RWPE1 (cell line): ENCODE data around the gene RNF220.

Source experiments
- CTCF ChIA-PET: fragments of 350-600 bp; sonication (Branson Sonifier 250); formaldehyde crosslinking; extraction: SDS; loops from one replicate; lab custom pipeline; 2021; lab: Yijun Ruan, JAX
- POLR2A ChIA-PET: fragments of 400-600 bp; formaldehyde crosslinking; extraction: SDS; loops from one replicate; lab custom pipeline; 2020; ENCODE audit warnings: antibody characterized with exemption; ENCODE audit not compliant: low non-redundant PET; lab: Yijun Ruan, JAX
- DNase-seq: peaks from one replicate; pipeline ENCODE4 v3.0.0; 2012; ENCODE audit warnings: low spot score
- H3K27ac ChIP-seq: fragments of 450-650 bp; 2 replicates; pipeline ENCODE4 v1.5.1; 2017
- TF ChIP-seq, protein P1 (sequence below): fragments of 450-650 bp; conservative IDR thresholded peaks from 2 replicates; pipeline ENCODE4 v1.5.1; 2017; ENCODE audit warnings: low read depth, mild to moderate bottlenecking

Gene RNF220

DNA sequence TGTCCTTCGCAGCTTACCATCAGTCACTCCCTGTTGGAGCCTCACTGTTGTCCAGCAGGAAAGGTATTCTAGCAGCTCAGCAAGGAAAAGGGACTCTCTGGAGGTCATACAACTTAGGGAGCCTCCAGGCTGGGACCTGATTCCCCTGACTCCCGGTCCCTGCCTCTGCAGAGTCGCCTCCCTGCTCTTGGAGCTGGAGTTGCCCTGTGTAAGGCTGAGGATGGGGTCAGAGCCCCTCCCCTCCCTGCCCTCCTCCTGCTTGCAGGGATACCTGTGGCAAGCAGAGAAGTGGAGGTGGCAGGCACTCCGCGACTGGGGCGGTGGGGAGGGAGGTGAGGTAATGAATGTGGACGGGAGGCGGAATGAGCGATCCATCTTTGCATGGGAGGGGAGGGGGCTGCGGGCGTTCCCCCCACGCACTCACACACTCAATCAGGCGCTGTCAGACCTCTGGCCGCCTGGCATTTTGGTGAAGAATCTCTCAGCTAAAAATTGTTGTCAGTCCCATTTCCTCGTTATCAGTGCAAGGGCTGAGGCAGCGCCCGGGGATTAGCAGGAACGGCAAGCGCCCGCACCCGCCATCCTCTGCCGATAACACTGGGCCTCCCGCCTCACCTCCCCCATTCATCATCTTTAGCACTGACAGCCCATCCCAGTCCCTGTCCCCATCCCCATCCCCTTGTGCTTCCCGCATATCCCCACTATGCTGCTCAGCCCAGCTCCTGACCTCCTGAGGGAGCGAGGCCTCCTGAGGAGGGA lies 204.9 kb downstream of the RNF220 start:
- CTCF ChIA-PET, result interaction anchor here (0.6 to 2.5 kb wide), 4 partner anchors 10 to 355 kb away, joined by 3 to 9 read pairs (median 3); no protein-coding TSS in a partner anchor
- POLR2A ChIA-PET, result no interaction called here

DNA sequence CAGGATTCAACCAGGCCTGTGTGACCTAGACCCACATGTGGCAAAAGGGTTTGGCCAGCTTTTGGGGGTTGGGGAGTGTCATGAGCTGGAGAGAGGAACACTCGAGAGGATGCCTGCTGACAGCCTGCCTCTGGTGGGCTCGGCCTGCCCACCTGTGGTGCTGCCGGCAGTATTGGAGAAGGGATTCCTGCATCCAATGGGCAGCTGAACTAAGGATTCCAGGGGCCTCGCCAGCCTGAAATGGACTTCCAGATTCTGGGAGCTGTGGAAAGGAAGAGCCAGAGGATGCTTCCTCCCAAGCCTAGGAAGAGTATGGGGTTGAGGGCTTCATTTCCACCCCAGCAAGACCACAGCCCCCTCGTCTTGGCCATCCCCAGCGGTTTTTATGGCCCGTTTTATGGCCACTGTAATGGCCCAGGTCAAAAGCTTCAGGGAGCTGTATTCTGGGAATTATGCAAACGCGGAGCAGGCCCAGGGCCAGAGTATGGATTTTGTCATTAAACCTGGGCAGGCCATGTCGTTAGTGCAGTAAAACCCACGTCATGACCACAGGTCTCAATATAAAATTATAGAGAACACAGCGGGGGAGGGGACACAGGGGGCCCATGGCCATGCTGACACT lies 205.6 kb downstream of the RNF220 start:
- DNase-seq, result no peak
- ChIA-PET POLR2A (no interaction called here), CTCF (interaction anchor here (0.6 to 2.5 kb wide), 3 partner anchors 10 to 42 kb away, joined by 3 to 9 read pairs (median 3); no protein-coding TSS in a partner anchor)
- TF ChIP-seq, protein P1, sequence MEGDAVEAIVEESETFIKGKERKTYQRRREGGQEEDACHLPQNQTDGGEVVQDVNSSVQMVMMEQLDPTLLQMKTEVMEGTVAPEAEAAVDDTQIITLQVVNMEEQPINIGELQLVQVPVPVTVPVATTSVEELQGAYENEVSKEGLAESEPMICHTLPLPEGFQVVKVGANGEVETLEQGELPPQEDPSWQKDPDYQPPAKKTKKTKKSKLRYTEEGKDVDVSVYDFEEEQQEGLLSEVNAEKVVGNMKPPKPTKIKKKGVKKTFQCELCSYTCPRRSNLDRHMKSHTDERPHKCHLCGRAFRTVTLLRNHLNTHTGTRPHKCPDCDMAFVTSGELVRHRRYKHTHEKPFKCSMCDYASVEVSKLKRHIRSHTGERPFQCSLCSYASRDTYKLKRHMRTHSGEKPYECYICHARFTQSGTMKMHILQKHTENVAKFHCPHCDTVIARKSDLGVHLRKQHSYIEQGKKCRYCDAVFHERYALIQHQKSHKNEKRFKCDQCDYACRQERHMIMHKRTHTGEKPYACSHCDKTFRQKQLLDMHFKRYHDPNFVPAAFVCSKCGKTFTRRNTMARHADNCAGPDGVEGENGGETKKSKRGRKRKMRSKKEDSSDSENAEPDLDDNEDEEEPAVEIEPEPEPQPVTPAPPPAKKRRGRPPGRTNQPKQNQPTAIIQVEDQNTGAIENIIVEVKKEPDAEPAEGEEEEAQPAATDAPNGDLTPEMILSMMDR, result no peak
- no peak overlapping the region for H3K27ac ChIP-seq

More for the DNA sequence above, 204.9 kb downstream of the RNF220 start:
- TF ChIP-seq, protein P1, result no peak
- H3K27ac ChIP-seq, result no peak overlapping the region
- no peak for DNase-seq

DNA sequence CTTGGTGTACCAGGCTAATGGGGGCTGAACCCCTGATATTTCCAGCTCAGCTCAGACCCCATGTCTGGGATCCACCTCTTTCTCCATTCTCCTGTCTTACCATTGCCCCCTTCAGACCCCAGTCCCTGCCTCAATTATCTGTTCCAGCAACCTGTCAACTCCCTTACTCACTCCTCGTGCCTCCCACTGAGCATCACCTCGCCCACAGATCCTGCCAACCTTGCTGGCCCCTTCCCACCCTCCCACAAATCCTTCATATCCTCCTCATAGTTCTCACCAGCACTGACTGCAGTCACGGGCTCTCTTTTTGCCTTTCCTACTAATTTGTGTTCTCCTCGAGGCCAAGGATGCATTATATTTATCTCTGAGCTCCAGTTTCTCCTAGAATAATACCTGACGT lies 206.4 kb downstream of the RNF220 start:
- no peak overlapping the region for H3K27ac ChIP-seq
- TF ChIP-seq, protein P1, result no peak
- DNase-seq, result no peak
- ChIA-PET CTCF (interaction anchor here (2.5 kb wide), 1 partner anchor 41 kb away, joined by 9 read pairs; no protein-coding TSS in a partner anchor), POLR2A (no interaction called here)

DNA sequence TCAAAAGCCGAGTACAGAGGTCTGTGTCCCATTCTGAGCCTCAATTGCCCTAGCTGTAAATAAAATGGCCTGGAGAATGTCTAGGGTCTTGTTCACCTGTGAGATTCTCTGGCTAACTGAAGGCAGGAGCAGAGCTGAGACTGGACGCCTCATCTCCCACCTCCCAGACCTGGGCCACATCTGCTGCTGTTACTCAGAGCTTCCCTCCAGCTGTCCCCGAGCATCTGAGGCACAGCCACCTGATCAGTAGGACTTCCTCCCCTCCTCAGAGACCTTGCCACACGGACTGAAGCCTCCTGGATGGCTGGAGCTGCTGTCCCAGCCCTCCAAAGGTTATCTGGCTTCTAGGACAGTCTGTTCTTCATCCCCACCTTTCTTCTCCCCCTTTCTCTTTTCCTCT lies 206.8 kb downstream of the RNF220 start:
- DNase-seq, result no peak
- CTCF ChIA-PET, result no interaction called here
- TF ChIP-seq, protein P1, result no peak
- POLR2A ChIA-PET, result no interaction called here
- H3K27ac ChIP-seq, result no peak overlapping the region

DNA sequence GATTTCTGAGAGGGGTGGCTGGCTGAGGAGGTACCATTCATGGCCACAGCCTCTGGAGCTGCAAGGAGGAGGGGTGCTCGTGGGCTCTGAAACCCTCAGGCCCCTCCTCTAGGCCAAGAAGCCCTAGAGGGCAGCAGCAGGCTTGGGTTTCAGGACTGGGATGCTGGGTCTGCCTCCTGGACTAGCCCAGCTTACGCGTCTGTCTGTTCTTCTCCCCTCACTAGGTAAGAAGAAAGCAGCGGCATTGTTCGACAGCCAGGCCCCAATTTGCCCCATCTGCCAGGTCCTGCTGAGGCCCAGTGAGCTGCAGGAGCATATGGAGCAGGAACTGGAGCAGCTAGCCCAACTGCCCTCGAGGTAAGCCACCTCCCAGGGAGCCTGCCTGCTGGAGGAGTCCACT lies 208.9 kb downstream of the RNF220 start:
- POLR2A ChIA-PET, result no interaction called here
- CTCF ChIA-PET, result no interaction called here
- no peak for DNase-seq

More for the DNA sequence above, 208.9 kb downstream of the RNF220 start:
- no peak overlapping the region for H3K27ac ChIP-seq
- TF ChIP-seq, protein P1, result no peak
